ENCODE results near the gene NR1H2.

The NR1H2 gene

DNA sequence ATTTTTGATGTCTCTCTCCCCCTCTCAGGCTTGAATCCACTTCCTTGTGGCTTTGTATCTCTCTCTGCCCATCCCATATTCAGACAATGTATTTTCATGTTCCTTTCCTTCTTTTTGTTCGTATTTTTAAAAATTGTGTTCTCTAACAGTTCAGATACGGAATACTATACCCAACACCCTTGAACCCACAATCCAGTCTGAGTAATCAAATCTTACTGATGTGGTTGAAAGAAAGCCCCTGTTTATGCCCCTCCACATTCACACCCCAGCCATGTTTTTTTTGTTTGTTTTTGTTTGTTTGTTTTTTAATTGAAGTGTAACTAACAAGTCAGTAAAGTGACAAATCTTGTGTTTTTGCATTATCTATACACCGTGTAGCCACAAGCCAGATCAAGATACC, 43.9 kb downstream of the NR1H2 start:
- DNase-seq (ENCODE audit: insufficient read length, low spot score) (no peak), FAIRE-seq (peak; percentile 49)

DNA sequence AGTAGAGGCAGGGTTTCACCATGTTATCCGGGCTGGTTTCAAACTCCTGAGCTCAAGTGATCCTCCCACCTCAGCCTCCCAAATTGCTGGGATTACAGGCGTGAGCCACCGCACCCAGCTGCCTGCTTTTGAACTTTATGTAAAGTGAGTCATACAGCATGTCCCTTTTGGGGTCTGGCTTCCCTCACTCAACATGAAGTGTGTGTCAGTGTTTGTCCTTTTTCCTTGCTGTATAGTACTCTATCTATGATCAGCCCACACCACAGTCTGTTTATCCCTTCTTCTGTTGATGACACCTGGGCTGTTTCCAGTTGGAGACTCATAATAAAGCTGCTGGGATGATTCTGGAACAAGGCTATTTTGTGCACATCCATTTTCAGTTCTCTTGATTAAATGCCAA, 44.6 kb downstream of the NR1H2 start:
- no peak for DNase-seq (ENCODE audit: insufficient read length, low spot score)
- FAIRE-seq: no peak

DNA sequence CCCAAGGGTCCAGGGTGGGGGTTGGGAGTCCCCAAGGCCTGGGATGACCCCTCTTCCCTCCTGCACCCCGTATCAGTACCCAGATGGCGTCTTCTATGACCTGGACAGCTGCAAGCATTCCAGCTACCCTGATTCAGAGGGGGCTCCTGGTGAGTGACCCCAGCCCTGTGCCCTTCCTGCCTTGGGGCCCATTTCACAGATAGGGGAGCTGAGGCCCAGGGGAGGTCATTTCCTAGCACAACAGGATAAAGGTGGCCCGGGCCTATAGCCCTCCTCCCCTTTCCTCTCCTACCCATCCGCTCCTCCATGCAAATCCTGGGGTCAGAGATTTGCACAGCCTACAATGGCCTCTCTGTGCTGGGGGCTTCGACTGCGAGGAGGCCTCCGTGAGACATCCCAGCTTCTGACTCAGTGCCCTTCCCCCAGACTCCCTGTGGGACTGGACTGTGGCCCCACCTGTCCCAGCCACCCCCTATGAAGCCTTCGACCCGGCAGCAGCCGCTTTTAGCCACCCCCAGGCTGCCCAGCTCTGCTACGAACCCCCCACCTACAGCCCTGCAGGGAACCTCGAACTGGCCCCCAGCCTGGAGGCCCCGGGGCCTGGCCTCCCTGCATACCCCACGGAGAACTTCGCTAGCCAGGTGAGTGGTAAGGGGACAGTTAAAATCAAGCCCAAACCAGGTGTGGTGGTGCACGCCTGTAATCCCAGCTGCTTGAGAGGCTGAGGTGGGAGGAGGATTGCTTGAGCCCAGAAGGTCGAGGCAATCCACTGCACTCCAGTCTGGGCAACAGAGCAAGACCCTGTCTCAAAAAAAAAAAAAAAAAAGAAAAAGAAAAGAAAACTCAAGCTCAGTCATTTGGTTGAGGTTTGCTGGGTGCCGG, 46.4 kb downstream of the NR1H2 start:
- no peak for DNase-seq (ENCODE audit: insufficient read length, low spot score)
- FAIRE-seq: peak; percentile 52

DNA sequence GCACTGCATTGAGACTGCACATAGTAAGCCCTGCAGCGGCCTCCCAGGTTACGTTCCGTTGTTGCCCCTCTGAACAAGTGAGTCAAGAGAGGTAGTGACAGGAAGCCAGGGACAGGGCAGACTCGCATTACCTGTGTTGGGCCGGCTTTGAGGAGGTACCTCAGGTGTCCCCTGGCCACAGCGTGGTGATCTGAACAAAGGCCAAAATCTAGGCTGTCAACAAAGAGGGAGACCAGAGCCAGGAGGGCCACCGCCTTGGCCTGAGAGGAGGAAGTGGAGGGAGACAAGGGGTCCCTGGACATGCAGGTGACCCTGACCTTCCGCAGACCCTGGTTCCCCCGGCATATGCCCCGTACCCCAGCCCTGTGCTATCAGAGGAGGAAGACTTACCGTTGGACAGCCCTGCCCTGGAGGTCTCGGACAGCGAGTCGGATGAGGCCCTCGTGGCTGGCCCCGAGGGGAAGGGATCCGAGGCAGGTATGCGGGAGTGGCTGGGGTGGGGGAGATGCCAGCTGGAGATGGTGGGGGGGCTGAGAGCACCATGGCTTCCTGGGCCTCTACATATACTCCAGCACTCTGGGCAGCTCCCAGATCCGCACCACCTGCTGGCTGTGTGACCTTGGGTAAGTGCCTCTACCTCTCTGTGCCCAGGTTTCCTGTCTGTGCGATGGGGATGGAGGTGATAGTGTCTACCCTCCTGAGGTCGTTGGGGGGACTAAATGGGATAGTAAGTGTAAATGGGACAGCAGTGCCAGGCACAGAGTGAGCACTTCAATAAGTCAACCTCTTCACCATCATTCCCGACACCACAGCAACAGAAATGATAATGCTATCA, 47.2 kb downstream of the NR1H2 start:
- FAIRE-seq: no peak
- DNase-seq (ENCODE audit: insufficient read length, low spot score): no peak

DNA sequence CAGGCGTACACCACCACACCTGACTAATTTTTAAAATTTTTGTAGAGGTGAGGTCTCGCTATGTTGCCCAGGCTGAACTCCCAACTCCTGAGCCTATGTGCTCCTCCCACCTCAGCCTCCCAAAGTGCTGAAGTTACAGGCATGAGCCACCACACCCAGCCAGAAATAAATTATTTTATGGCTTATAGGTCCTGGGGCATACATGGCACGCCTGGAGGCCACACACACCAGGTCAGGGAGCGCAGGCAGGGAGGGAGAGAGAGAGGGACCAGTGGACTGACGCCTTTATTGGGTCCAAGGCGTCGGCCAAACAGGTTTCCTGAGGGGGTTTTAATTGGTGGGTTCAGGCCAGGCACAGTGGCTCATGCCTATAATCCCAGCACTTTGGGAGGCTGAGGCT, 49.3 kb downstream of the NR1H2 start:
- DNase-seq (ENCODE audit: insufficient read length, low spot score) (no peak), FAIRE-seq (no peak)

DNA sequence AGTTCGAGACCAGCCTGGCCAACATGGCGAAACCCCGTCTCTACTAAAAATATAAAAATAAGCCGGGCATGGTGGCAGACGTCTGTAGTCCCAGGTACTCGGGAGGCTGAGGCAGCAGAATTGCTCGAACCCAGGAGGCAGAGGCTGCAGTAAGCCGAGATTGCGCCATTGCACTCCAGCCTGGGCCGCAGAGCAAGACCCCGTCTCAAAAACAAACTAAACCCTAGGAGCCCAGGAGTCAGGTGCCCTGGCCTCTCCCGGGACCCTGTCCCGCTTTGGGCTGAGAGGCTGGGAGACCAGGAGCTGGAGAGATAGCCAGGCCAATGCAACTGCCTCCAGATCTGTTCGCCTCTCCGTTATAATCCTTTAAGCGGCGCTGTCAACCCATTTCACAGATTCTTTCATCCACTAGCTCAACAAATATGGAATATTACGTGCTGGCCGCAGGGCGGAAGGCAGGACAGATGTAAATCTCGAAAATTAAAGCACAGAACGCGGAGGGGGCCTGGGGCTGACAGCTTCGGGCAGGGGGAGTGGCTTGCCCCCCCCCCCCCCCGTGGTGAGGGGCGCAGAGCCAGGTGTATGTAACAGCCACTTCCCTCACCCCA, 51.2 kb downstream of the NR1H2 start:
- no peak for DNase-seq (ENCODE audit: insufficient read length, low spot score)
- no peak for FAIRE-seq

DNA sequence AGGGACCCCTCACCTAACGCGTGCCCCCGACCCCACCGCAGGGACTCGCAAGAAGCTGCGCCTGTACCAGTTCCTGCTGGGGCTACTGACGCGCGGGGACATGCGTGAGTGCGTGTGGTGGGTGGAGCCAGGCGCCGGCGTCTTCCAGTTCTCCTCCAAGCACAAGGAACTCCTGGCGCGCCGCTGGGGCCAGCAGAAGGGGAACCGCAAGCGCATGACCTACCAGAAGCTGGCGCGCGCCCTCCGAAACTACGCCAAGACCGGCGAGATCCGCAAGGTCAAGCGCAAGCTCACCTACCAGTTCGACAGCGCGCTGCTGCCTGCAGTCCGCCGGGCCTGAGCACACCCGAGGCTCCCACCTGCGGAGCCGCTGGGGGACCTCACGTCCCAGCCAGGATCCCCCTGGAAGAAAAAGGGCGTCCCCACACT, 51.8 kb downstream of the NR1H2 start:
- FAIRE-seq (peak; percentile 42), DNase-seq (ENCODE audit: insufficient read length, low spot score) (no peak)

DNA sequence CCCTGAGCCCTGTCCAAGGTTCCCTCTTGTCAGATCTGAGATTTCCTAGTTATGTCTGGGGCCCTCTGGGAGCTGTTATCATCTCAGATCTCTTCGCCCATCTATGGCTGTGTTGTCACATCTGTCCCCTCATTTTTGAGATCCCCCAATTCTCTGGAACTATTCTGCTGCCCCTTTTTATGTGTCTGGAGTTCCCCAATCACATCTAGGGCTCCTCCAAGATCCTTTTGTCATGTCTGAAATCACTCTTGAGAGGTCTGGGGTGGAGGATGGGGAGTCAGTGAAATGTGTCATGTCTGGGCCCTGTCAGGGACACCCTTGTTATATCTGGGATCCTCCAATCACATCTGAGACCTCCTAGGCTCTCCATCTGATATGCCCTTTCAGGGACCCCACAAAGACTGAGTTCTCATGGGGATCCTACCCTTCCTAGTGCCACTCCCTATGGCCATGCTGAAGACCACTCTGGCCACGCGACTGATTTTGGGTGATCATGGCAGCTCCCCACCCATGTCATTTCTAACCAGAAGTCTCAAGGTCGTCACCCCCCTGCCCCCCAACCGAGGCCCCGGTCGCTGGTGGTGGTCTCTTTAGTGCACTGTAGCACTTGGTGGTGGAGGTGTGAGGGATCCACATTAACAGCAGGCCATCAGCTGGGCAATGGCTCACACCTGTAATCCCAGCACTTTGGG, 52.7 kb downstream of the NR1H2 start:
- FAIRE-seq: no peak
- DNase-seq (ENCODE audit: insufficient read length, low spot score): no peak

DNA sequence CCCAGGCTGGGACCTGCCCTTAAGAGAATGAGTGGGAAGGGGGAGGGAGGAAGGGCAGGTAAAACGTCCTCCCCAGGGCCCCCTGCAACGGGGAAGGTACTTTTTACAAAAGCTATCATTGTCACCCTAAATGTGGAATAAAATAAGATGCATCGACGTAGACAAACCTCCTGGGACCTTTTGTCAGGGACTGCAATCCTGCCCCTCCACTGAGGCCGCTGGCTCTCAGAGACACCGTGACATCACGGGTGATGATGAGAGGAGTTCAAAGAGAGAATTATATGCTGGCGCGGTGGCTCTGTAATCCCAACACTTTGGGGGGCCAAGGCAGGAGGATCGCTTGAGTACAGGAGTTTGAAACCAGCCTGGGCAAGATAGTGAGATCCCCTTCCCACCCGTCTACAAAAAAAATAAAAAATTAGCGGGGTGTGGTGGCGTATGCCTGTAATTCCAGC, 54.7 kb downstream of the NR1H2 start:
- DNase-seq (ENCODE audit: insufficient read length, low spot score): no peak
- peak; percentile 31 for FAIRE-seq

DNA sequence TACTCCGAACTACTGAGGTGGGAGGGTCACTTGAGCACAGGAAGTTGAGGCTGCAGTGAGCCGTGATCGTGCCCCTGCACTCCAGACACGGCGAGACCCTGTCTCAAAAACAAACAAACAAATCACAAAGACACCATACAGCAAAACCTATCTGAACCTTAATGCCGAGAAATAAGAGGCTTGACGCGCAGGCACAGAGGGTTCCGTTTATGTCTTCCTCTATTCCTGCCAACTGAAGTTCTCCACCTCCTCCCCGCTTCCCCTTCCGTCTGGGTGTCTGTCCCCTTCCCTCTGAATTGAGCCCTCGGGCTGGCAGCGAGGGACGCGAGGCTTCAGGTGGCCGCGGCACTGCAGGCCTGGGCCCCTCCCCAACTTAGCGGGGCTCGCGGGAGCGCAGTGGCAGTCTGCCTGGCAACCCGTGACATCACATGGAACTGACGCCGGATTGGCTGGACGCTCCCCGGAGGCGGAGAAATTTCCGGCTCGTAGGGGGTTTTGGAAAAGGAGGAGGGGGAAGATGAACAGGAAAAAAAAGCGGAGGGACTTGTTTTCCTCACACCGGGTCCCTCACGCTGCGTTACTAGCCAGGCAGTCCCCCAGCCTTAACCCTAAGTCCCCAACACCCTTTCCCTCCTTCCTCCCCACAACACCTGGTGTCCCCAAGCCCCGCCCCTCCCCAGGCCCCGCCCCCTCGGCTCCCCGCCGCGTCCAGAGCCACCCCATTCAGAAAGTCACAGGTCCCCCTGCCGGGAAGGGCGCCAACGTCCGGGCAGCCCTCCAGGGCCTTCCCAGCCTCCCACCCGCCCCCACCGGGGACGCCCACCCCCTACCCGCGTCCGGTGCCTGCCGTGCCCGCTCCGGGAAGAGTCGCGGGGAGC, 55.3 kb downstream of the NR1H2 start:
- DNase-seq (ENCODE audit: insufficient read length, low spot score) (peak; percentile 80), FAIRE-seq (peak; percentile 86)

DNA sequence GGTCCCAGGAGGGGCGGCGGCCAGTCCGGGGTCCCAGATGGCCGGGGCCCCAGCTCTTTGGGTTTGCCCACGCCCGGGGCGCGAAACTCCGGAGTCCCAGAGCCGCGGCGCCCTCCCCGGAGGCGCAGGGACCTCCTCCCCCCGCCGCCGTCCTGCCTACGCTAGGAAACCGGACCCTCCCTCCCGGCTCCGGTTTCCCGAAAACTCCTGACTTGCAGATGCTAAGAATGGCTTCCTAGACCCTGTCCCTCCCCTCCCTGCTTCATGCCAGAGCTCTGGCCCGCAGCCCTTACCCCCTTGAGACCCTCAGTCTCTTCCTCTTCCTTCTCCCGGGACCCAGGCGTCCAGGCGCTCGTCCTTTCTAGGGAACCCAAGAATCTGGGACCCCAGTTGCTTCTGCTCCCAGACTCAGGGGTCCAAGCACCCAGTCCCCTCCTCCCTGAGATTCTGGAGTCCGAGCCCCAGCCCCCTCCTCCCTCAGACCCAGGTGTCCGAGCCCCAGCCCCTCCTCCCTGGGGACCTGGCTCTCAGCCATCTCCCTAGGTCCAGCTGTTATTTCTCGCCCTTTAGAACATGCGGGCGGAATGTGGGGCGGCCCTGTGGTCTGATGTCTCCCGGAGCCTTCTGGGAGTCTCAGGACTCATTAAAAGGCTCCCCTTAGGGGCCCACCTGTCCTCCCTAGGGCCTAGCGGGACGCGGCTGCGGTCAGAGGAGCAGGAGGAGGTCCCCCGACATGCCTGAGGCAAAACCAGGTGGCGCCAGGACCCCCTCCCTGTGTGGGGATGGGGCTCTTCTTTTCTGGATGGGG, 56.2 kb downstream of the NR1H2 start, which contains the start of gene MYBPC2:
MYBPC2 (plus strand) TSS at position 672 of the 808 bp plus-strand sequence; CDS start at position 734, 62 bp downstream.
- DNase-seq (ENCODE audit: insufficient read length, low spot score) (no peak), FAIRE-seq (no peak)
